ENCODE measurements around the gene AQP2.
"Not testable (repeated sequence)": the region's sequence is repeated elsewhere in the genome, so short reads cannot be mapped to it uniquely, and the experiment has no call there.

- not testable (repeated sequence) for TF ChIP-seq POLR2A (IDR thresholded peaks at IDR 0.05; ENCODE audit: low read length); GATA1 (IDR thresholded peaks at IDR 0.05; ENCODE audit: low read depth, low read length)
These were observed 35.9 kb downstream of the AQP2 start for GRCh38 chr12:49986476-49986875.

Measured in erythroblast (primary cell).